NCI-H345 treated with DMSO at 0.1 percent for 48 hours (cell line): ENCODE measurements around the gene TCF7.

Source experiments
- DNase-seq: peaks from one replicate; lab custom pipeline; 2025; ENCODE audit not compliant: unreplicated experiment; lab: John Stamatoyannopoulos, UW

The TCF7 gene

DNA sequence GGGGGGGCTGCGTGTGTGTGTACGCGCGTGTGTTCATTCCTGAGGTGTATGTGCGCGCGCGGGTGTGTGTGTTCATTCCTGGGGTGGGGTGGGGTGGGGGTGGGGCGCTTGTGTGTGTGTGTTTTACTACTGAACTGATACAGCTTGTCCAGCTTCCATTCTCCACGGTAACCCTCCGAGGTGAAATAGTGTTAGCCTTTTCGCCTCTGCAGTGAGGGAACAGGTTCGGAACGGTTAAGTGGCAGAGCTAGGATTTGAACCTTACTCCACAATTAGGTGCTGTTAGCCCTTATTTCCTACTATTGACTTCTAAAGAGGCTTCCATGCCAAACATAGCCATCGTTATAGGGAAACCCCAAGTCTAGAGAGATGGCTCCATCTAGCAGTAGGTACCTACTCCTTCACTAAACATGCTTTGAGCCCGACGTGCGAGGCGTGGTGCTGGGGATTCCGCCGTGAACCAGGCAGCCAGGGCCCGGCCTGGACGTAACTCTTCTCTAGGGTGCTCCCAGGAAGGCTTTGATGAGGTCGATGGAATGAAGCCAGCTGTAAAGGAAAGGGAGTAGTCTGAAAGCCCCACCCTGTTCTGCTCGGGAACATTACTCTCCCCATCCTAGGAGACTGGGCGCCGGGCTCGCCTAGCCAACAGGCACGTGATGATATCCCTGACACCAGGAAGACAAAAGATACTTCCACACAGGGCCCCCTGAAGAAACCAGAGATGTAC lies 63.1 kb downstream of the TCF7 start:
- no peak for DNase-seq

DNA sequence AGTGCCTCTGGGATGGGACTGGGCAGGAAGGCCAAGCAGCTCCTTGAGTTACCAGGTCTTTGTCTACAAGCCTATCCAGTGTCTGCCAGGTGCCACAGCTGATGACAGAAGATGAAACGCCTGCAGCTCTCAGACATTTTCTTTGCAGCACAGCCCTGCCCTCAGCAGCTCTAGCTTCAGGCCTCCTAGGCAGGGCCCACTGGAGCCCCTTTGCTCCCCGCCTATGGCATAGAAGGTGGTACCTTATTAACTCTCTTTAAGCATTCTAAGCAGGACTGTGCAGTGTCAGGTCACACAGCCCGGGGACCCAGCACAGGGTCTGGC lies 63.6 kb downstream of the TCF7 start:
- no peak for DNase-seq

DNA sequence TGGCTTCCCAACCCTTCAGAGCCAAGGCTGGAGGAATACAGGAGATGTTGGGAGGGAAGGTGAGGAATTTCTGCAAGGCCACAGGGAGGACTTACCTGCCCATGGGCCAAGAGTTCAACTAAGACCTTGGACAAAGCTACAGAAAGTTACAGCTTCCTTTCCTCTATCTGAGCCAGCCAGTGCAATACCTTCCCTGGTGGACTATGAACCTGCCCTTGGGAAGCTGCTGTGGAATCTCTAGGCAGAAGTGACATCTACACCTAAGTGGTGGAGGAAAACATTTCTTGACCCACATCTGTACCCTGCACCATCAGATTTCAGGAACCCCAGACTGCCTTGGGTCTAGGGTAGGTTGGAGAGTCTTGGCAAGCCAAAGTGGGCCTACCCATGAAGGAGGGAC lies 69.0 kb downstream of the TCF7 start:
- no peak for DNase-seq

DNA sequence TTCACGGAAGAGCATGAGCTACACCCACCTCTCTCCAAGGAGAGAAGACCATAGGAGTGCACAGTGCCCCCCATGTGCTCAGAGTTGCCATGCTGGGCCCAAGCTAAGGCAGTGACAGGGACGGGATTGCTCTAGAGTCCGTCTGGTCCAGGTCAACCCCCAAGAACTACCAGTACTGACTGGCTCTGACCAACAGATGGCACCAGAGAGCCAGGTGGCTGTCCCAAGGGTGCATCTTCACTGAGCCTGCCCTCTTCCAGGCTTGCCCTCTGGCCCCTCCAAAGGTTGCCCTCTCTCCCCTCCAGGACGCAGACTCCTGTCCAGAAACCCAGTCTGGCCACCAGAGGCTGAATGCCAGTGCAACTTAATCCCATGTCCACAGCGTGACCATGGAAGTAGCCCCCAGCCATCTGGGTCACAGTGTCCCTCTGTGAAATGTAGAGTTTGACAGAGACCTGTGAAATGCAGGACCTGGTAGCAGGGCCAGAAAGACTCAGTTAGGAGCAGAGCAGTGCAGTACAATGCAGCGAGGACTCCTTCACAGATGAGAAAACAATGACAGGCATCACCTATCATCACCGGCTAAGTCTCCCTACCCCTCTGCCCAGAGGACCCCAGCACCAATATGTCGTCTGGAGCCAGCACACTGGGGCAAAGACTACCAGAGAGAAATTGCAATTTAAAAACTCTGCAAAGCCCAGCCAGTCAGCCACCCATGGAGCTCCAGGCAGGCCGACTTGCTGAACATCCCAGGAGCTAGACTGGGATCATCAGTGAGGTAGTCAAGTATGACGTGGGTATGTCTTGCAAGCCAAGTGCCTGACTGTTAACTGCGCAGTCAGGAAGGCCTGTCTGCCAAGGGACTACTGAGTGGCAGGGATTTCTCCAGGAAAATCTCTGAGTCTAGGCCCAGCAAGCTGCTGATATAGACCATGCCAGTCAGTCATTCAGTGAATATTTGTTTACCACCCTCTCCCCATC lies 70.0 kb downstream of the TCF7 start:
- peak; percentile 15 for DNase-seq

DNA sequence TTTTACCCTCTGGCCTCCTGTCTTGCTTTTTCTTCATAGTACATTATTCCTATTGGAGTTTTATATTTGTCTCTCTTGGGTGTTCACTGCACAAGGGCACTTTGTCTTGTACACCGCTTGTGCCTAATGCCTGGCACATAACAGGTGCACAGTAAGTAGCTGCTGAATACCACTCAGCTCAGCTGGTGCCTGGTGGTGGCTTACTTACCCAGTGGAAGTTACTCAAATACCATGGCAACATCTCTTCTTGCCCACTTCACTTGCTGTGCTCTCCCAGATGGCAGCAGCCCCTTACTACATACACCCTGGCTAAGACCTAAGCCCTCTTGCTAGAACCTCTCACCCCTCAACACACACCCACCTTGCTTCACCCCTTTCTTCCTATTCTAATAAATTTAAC lies 73.6 kb downstream of the TCF7 start:
- DNase-seq, result no peak

DNA sequence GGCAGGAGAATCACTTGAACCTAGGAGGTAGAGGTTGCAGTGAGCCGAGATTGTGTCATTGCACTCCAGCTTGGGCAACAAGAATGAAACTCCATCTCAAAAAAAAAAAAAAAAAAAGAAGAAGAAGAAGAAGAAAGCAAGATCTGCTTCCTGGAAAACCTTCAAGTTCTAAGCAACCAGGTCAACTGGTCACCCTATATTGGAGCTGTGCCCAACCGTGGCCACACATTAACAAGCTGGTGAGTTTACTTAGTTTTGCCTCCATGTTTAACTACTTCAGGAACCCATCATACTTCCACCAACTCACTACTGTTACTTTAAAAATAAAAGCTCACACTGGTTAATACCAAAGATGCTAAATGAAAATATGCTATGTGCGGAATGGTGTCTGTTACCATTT lies 74.5 kb downstream of the TCF7 start:
- no peak for DNase-seq

DNA sequence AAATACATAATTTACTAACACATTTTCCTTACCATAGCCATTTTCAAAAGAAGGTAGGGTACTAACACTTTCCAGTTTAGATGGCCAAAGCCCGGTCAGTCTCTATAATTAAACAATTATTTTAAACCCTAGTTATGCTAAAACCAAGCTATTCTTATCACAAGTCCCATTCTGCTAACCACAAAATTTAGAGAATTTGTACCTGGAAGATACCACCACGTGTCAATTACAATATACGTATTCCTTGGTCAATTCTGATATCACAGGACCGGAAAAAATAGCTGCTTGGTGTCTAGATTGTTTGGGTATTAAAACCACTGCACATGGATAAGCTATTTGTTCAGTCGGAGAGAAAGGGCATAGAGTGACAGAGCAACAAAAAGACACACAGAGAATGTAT lies 81.2 kb downstream of the TCF7 start:
- DNase-seq, result no peak
